Esophagus squamous epithelium (tissue), 4 donors: Measurements from ENCODE around the gene BRI3BP.

Experiments used
- CTCF ChIP-seq, 6 experiments: fragments of 450-650 bp in 4 of 6; fragments of 200-600 bp in 2 of 6; sonication (generic) in 2 of 6; IDR thresholded peaks; one replicate each; pipeline ENCODE4 v1.5.1; 2016 to 2019; ENCODE audit warnings: antibody characterized with exemption in 6 of 6, mild to moderate bottlenecking in 4 of 6, moderate library complexity in 4 of 6
- POLR2A ChIP-seq, 4 donors: fragments of 450-650 bp; IDR thresholded peaks; one replicate each; pipeline ENCODE4 v1.6.1; 2017; ENCODE audit warnings: antibody characterized with exemption in 4 of 4, mild to moderate bottlenecking in 4 of 4, moderate library complexity in 3 of 4

GRCh38 chr12:124976999-124977398 is 16.4 kb upstream of the BRI3BP start:
- no peak for TF ChIP-seq CTCF (IDR thresholded peaks at IDR 0.05)
- no peak for TF ChIP-seq POLR2A (IDR thresholded peaks at IDR 0.05)
